ENCODE data around the gene KRTAP5-3.
"Not testable (repeated sequence)": the region's sequence is repeated elsewhere in the genome, so short reads cannot be mapped to it uniquely, and the experiment has no call there.

Gene KRTAP5-3

DNA sequence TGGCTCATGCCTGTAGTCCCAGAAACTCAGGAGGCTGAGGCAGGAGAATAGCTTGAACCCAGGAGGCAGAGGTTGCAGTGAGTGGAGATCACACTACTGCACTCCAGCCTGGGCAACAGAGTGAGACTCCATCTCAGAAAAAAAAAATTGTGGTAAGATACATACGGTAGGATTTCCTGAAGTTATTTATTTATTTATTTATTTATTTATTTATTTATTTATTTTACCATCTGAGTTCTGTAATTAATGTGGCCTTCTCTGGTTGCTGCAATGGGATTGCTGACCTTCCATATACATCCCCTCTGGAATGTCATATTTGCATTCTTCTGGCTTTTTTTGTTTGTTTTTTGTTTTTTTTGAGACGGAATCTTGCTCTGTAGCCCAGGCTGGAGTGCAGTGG, 25.4 kb downstream of the KRTAP5-3 start (continued):
- TF ChIP-seq ZNF558 (tag by site-specific recombination; IDR thresholded peaks at IDR 0.05): peak; percentile 86
- 0 out of 2 replicates have a peak, but pooled peaks have one; percentile 39 for TF ChIP-seq ZNF121 (tag by site-specific recombination; IDR thresholded peaks at IDR 0.05)
- peak; percentile 70; the same call in 1 of the 2 replicates for TF ChIP-seq ZXDB (tag by site-specific recombination; IDR thresholded peaks at IDR 0.05)
- 0 out of 2 replicates have a peak, but pooled peaks have one; percentile 16 for TF ChIP-seq ZNF341 (tag by site-specific recombination; IDR thresholded peaks at IDR 0.05; ENCODE audit: low read depth)
- peak; percentile 85; the same call in 1 of the 2 replicates for TF ChIP-seq ZNF560 (tag by site-specific recombination; IDR thresholded peaks at IDR 0.05; ENCODE audit: borderline replicate concordance)
- peak; percentile 49; the same call in 1 of the 2 replicates for TF ChIP-seq ZNF629 (tag by site-specific recombination; IDR thresholded peaks at IDR 0.05)
- 0 out of 2 replicates have a peak, but pooled peaks have one; percentile 46 for TF ChIP-seq ZNF19 (tag by site-specific recombination; IDR thresholded peaks at IDR 0.05; ENCODE audit: low read depth)
- TF ChIP-seq ZBTB21 (tag by site-specific recombination; IDR thresholded peaks at IDR 0.05): peak; percentile 61; the same call in 1 of the 2 replicates
- peak; percentile 63; the same call in 1 of the 2 replicates for TF ChIP-seq RBAK (tag by site-specific recombination; IDR thresholded peaks at IDR 0.05)
- TF ChIP-seq ZNF639 (tag by site-specific recombination; IDR thresholded peaks at IDR 0.05): peak; percentile 69; the same call in 1 of the 2 replicates

- H3K9me3 ChIP-seq (ENCODE audit: control insufficient read depth, insufficient read depth, low read depth, low read length): no peaks in the 10 kb centered on the region
- POLR2A ChIA-PET: interaction anchor here (0.6 kb wide), 1 partner anchor 648 kb away, joined by 3 read pairs; no protein-coding TSS in a partner anchor
- no peak overlapping the region for H3K4me3 ChIP-seq (ENCODE audit: low read depth, low read length)
- TF ChIP-seq, protein P1, sequence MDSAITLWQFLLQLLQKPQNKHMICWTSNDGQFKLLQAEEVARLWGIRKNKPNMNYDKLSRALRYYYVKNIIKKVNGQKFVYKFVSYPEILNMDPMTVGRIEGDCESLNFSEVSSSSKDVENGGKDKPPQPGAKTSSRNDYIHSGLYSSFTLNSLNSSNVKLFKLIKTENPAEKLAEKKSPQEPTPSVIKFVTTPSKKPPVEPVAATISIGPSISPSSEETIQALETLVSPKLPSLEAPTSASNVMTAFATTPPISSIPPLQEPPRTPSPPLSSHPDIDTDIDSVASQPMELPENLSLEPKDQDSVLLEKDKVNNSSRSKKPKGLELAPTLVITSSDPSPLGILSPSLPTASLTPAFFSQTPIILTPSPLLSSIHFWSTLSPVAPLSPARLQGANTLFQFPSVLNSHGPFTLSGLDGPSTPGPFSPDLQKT (IDR thresholded peaks at IDR 0.05; ENCODE audit: borderline replicate concordance, low read depth, low read length): no peak
- TF ChIP-seq ZNF10 (tag by site-specific recombination; IDR thresholded peaks at IDR 0.05): no peak
- 0 out of 2 replicates have a peak, but pooled peaks have one; percentile 11 for TF ChIP-seq GLIS2 (tag by site-specific recombination; IDR thresholded peaks at IDR 0.05)
- no peak for TF ChIP-seq ZBTB11 (tag by site-specific recombination; conservative IDR thresholded peaks at IDR 0.05; ENCODE audit: low read depth)
- TF ChIP-seq ZSCAN5A (tag by site-specific recombination; IDR thresholded peaks at IDR 0.05): no peak
- CTCF ChIA-PET: interaction anchor here (0.6 to 1.5 kb wide), 5 partner anchors 13 to 468 kb away, joined by 3 to 9 read pairs (median 4); no protein-coding TSS in a partner anchor
- no peaks in the 10 kb centered on the region for H3K4me1 ChIP-seq (ENCODE audit: control insufficient read depth, insufficient read depth, low read length)
- no peak overlapping the region for H3K27ac ChIP-seq (ENCODE audit: extremely low read depth, low read depth, low read length)
- no peaks in the 10 kb centered on the region for H3K36me3 ChIP-seq (ENCODE audit: control insufficient read depth in 2 of 2, insufficient read depth in 1 of 2, low read length in 2 of 2)
These were observed 26.3 kb downstream of the KRTAP5-3 start for GRCh38 chr11:1581976-1582375.

DNA sequence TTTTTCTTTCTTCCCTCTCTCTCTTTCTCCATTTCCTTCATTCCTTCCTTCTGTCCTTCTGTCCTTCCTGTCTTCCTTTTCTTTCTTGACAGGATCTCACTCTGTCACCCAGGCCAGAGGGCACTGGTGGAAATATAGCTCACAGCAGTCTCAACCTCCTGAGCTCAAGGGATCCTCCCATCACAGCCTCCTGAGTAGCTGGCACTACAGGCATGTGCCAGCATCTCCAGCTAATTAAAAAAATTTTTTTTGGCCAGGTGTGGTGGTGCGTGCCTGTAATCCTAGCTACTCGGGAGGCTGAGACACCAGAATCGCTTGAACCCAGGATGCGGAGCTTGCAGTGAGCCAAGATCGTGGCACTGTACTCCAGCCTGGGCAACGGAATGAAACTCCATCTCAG, 31.4 kb downstream of the KRTAP5-3 start:
- H3K9me3 ChIP-seq (ENCODE audit: control insufficient read depth, insufficient read depth, low read depth, low read length): no peaks in the 10 kb centered on the region
- H3K27ac ChIP-seq (ENCODE audit: extremely low read depth, low read depth, low read length): no peak overlapping the region
- no peaks in the 10 kb centered on the region for H3K36me3 ChIP-seq (ENCODE audit: control insufficient read depth in 2 of 2, insufficient read depth in 1 of 2, low read length in 2 of 2)
- POLR2A ChIA-PET: no interaction called here
- no peak overlapping the region for H3K4me3 ChIP-seq (ENCODE audit: low read depth, low read length)
- CTCF ChIA-PET: interaction anchor here (0.6 to 2.0 kb wide), 6 partner anchors 18 to 132 kb away, joined by 3 to 15 read pairs (median 3); no protein-coding TSS in a partner anchor
- TF ChIP-seq MEIS1 (CRISPR knock-in tag; IDR thresholded peaks at IDR 0.05; ENCODE audit: borderline replicate concordance): no peak
- no peak for TF ChIP-seq ZSCAN18 (tag by site-specific recombination; IDR thresholded peaks at IDR 0.05)
- TF ChIP-seq, protein P2, sequence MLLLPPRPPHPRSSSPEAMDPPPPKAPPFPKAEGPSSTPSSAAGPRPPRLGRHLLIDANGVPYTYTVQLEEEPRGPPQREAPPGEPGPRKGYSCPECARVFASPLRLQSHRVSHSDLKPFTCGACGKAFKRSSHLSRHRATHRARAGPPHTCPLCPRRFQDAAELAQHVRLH (tag by site-specific recombination; IDR thresholded peaks at IDR 0.05): no peak
- no peak for TF ChIP-seq ZNF19 (tag by site-specific recombination; IDR thresholded peaks at IDR 0.05; ENCODE audit: low read depth)
- TF ChIP-seq ZNF223 (tag by site-specific recombination; IDR thresholded peaks at IDR 0.05): no peak
- H3K4me1 ChIP-seq (ENCODE audit: control insufficient read depth, insufficient read depth, low read length): no peaks in the 10 kb centered on the region

- H3K36me3 ChIP-seq (ENCODE audit: control insufficient read depth in 2 of 2, insufficient read depth in 1 of 2, low read length in 2 of 2); H3K4me1 ChIP-seq (ENCODE audit: control insufficient read depth, insufficient read depth, low read length); H3K27ac ChIP-seq (ENCODE audit: extremely low read depth, low read depth, low read length); H3K4me3 ChIP-seq (ENCODE audit: low read depth, low read length); H3K9me3 ChIP-seq (ENCODE audit: control insufficient read depth, insufficient read depth, low read depth, low read length): not testable (repeated sequence)
- POLR2A ChIA-PET: interaction anchor here (0.7 to 1.6 kb wide), 2 partner anchors 27 to 227 kb away, joined by 4 to 8 read pairs; no protein-coding TSS in a partner anchor
- CTCF ChIA-PET: interaction anchor here (1.6 to 3.2 kb wide), 4 partner anchors 11 to 29 kb away, joined by 7 to 19 read pairs (median 16); no protein-coding TSS in a partner anchor
These were observed 32.5 kb downstream of the KRTAP5-3 start for GRCh38 chr11:1575756-1576155.

Data from HEK293 (cell line).